ENCODE measurements around the gene FETUB. TPM values are rescaled to one million over a fixed set of nuclear protein-coding genes. Genes with fewer than 3 reads are reported as not detected.

FETUB gene
- total and polyA plus RNA-seq, 5 donors from 2014 or later: not detected

- H3K27ac ChIP-seq (ENCODE audit: insufficient read depth, low read length, poor library complexity, severe bottlenecking): no peak overlapping the region
- no peaks in the 10 kb centered on the region for H3K4me1 ChIP-seq (ENCODE audit: control insufficient read depth, insufficient read depth, low read length, poor library complexity, severe bottlenecking)
- DNase-seq (no peak), ATAC-seq (ENCODE audit: low read depth in 2 of 2) (no peak)
- peaks cover 4% of the 10 kb centered on the region for H3K27me3 ChIP-seq (ENCODE audit: control insufficient read depth, insufficient read depth, low read length)
- Mint-ChIP-seq H3K4me1 (no peaks in the 10 kb centered on the region), H3K4me3 (no peak overlapping the region), H3K27ac (no peak overlapping the region), H3K36me3 (no peaks in the 10 kb centered on the region), H3K27me3 (peaks cover 6% of the 10 kb centered on the region), H3K9me3 (no peaks in the 10 kb centered on the region)
- no peaks in the 10 kb centered on the region for H3K9me3 ChIP-seq (ENCODE audit: control insufficient read depth in 2 of 2, low read length in 2 of 2)
- H3K36me3 ChIP-seq (ENCODE audit: control insufficient read depth, insufficient read depth, low read length): no peaks in the 10 kb centered on the region
- H3K4me3 ChIP-seq (ENCODE audit: low read depth, low read length): no peak overlapping the region
Observed at GRCh38 chr3:186608624-186609215, 31.5 kb upstream of the FETUB start.

- no peak for ATAC-seq (ENCODE audit: low read depth in 2 of 2)
- H3K9me3 ChIP-seq (ENCODE audit: control insufficient read depth in 2 of 2, low read length in 2 of 2): no peaks in the 10 kb centered on the region
- H3K4me1 ChIP-seq (ENCODE audit: control insufficient read depth, insufficient read depth, low read length, poor library complexity, severe bottlenecking): no peaks in the 10 kb centered on the region
- Mint-ChIP-seq H3K27ac (no peak overlapping the region), H3K36me3 (no peaks in the 10 kb centered on the region), H3K27me3 (peaks cover 10% of the 10 kb centered on the region), H3K4me3 (no peak overlapping the region), H3K9me3 (no peaks in the 10 kb centered on the region), H3K4me1 (peaks cover 0 to 3% (median 1%) of the 10 kb centered on the region in 4 donors)
- DNase-seq: no peak
- no peak overlapping the region for H3K27ac ChIP-seq (ENCODE audit: insufficient read depth, low read length, poor library complexity, severe bottlenecking)
- H3K4me3 ChIP-seq (ENCODE audit: low read depth, low read length): no peak overlapping the region
- peaks cover 6% of the 10 kb centered on the region for H3K27me3 ChIP-seq (ENCODE audit: control insufficient read depth, insufficient read depth, low read length)
- H3K36me3 ChIP-seq (ENCODE audit: control insufficient read depth, insufficient read depth, low read length): no peaks in the 10 kb centered on the region
Observed at GRCh38 chr3:186609247-186609868, 30.8 kb upstream of the FETUB start.

- Histone ChIP-seq H3K4me3 (ENCODE audit: low read depth, low read length) (no peak overlapping the region), H3K4me1 (ENCODE audit: control insufficient read depth, insufficient read depth, low read length, poor library complexity, severe bottlenecking) (peaks cover 8% of the 10 kb centered on the region), H3K27me3 (ENCODE audit: control insufficient read depth, insufficient read depth, low read length) (peaks cover 6% of the 10 kb centered on the region), H3K36me3 (ENCODE audit: control insufficient read depth, insufficient read depth, low read length) (no peaks in the 10 kb centered on the region), H3K9me3 (ENCODE audit: control insufficient read depth in 2 of 2, low read length in 2 of 2) (no peaks in the 10 kb centered on the region), H3K27ac (ENCODE audit: insufficient read depth, low read length, poor library complexity, severe bottlenecking) (no peak overlapping the region)
- ATAC-seq (ENCODE audit: low read depth in 2 of 2): no peak
- DNase-seq: no peak
- H3K4me3 Mint-ChIP-seq: no peak overlapping the region
- no peak overlapping the region for H3K27ac Mint-ChIP-seq
- H3K4me1 Mint-ChIP-seq: peaks cover 5 to 18% (median 14%) of the 10 kb centered on the region in 4 donors
- peaks cover 19% of the 10 kb centered on the region for H3K27me3 Mint-ChIP-seq
- peaks cover 0 to 1% (median 0%) of the 10 kb centered on the region in 7 donors for H3K9me3 Mint-ChIP-seq
- H3K36me3 Mint-ChIP-seq: no peaks in the 10 kb centered on the region
Observed at GRCh38 chr3:186612065-186612464, 28.1 kb upstream of the FETUB start.

- Mint-ChIP-seq H3K4me1 (peaks cover 5 to 21% (median 18%) of the 10 kb centered on the region in 4 donors), H3K9me3 (peaks cover 0 to 1% (median 0%) of the 10 kb centered on the region in 7 donors), H3K4me3 (no peak within 1 kb of the TSS), H3K27ac (peak within 1 kb of the TSS in 1 of 3 donors; percentile 21), H3K36me3 (no peaks in the 10 kb centered on the region), H3K27me3 (peaks cover 22% of the 10 kb centered on the region)
- no peaks in the 10 kb centered on the region for H3K9me3 ChIP-seq (ENCODE audit: control insufficient read depth in 2 of 2, low read length in 2 of 2)
- H3K4me1 ChIP-seq (ENCODE audit: control insufficient read depth, insufficient read depth, low read length, poor library complexity, severe bottlenecking): peaks cover 12% of the 10 kb centered on the region
- H3K36me3 ChIP-seq (ENCODE audit: control insufficient read depth, insufficient read depth, low read length): no peaks in the 10 kb centered on the region
- H3K27ac ChIP-seq (ENCODE audit: insufficient read depth, low read length, poor library complexity, severe bottlenecking): no peak within 1 kb of the TSS
- peaks cover 11% of the 10 kb centered on the region for H3K27me3 ChIP-seq (ENCODE audit: control insufficient read depth, insufficient read depth, low read length)
- DNase-seq: no peak
- no peak for ATAC-seq (ENCODE audit: low read depth in 2 of 2)
- no peak within 1 kb of the TSS for H3K4me3 ChIP-seq (ENCODE audit: low read depth, low read length)
Observed at GRCh38 chr3:186612721-186613636, 27.2 kb upstream of the FETUB start, which contains the start of gene AHSG. Gene AHSG, plus strand, starts transcription at chr3:186613060. Its CDS starts 82 bp downstream, at chr3:186613142.

GRCh38 chr3:186613637-186614265 lies 26.4 kb upstream of the FETUB start:
- Mint-ChIP-seq H3K4me3 (no peak overlapping the region), H3K36me3 (no peaks in the 10 kb centered on the region), H3K27ac (no peak overlapping the region)

GRCh38 chr3:186614266-186614596 lies 26.0 kb upstream of the FETUB start:
- no peaks in the 10 kb centered on the region for H3K36me3 Mint-ChIP-seq
- Histone ChIP-seq H3K4me1 (ENCODE audit: control insufficient read depth, insufficient read depth, low read length, poor library complexity, severe bottlenecking) (peaks cover 12% of the 10 kb centered on the region), H3K9me3 (ENCODE audit: control insufficient read depth in 2 of 2, low read length in 2 of 2) (no peaks in the 10 kb centered on the region), H3K27me3 (ENCODE audit: control insufficient read depth, insufficient read depth, low read length) (peaks cover 17% of the 10 kb centered on the region), H3K36me3 (ENCODE audit: control insufficient read depth, insufficient read depth, low read length) (no peaks in the 10 kb centered on the region), H3K27ac (ENCODE audit: insufficient read depth, low read length, poor library complexity, severe bottlenecking) (no peak overlapping the region), H3K4me3 (ENCODE audit: low read depth, low read length) (peak overlapping the region; percentile 39)
- H3K4me3 Mint-ChIP-seq: peak overlapping the region in 2 of 4 donors; percentile 39 to 59
- H3K27ac Mint-ChIP-seq: peak overlapping the region in 1 of 3 donors; percentile 48
- ATAC-seq (ENCODE audit: low read depth in 2 of 2): no peak
- peaks cover 0 to 1% (median 0%) of the 10 kb centered on the region in 7 donors for H3K9me3 Mint-ChIP-seq
- peaks cover 5 to 21% (median 18%) of the 10 kb centered on the region in 4 donors for H3K4me1 Mint-ChIP-seq
- DNase-seq: no peak
- peaks cover 31% of the 10 kb centered on the region for H3K27me3 Mint-ChIP-seq

More at GRCh38 chr3:186613637-186614265, 26.4 kb upstream of the FETUB start:
- H3K4me1 Mint-ChIP-seq: peaks cover 5 to 21% (median 18%) of the 10 kb centered on the region in 4 donors
- peaks cover 30% of the 10 kb centered on the region for H3K27me3 Mint-ChIP-seq
- no peaks in the 10 kb centered on the region for H3K9me3 ChIP-seq (ENCODE audit: control insufficient read depth in 2 of 2, low read length in 2 of 2)
- H3K27me3 ChIP-seq (ENCODE audit: control insufficient read depth, insufficient read depth, low read length): peaks cover 17% of the 10 kb centered on the region
- H3K4me1 ChIP-seq (ENCODE audit: control insufficient read depth, insufficient read depth, low read length, poor library complexity, severe bottlenecking): peaks cover 12% of the 10 kb centered on the region
- no peaks in the 10 kb centered on the region for H3K36me3 ChIP-seq (ENCODE audit: control insufficient read depth, insufficient read depth, low read length)
- H3K9me3 Mint-ChIP-seq: peaks cover 0 to 1% (median 0%) of the 10 kb centered on the region in 7 donors
- no peak overlapping the region for H3K27ac ChIP-seq (ENCODE audit: insufficient read depth, low read length, poor library complexity, severe bottlenecking)
- no peak for DNase-seq
- H3K4me3 ChIP-seq (ENCODE audit: low read depth, low read length): no peak overlapping the region
- ATAC-seq (ENCODE audit: low read depth in 2 of 2): no peak

Measured in CD4-positive, CD25-positive, alpha-beta regulatory T cell (primary cell).